GM10266 (cell line): Measurements from ENCODE around the gene KCNIP1.

Experiments
- DNase-seq: peaks from one replicate; pipeline ENCODE4 v3.0.0; 2012; ENCODE audit errors: extremely low spot score
- TF ChIP-seq, protein P1 (sequence below): IDR thresholded peaks from 2 replicates; pipeline ENCODE4 v1.5.1; 2012; ENCODE audit warnings: mild to moderate bottlenecking, low read depth; ENCODE audit not compliant: control insufficient read depth, insufficient read depth; ENCODE audit errors: missing control alignments

KCNIP1 gene

DNA sequence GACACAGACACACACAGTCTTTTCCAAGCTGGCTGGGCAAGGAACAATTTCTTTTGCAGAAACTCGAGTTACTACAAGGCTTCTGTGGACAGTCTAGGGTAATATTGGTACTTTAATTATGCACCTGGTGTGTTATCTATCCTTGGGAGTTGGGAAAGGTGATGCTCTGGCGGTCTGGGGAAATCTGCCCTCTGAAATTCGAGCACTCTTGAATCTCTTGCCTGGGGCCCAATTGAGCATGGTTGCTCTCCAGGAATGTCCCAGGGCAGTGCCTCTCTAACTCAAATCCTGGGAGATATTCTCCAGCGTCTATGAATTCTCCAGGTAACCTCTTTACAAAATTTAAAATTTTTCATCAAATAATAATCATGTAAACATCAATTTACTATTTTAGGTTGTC lies 69.3 kb downstream of the KCNIP1 start:
- DNase-seq = no peak
- TF ChIP-seq, protein P1, sequence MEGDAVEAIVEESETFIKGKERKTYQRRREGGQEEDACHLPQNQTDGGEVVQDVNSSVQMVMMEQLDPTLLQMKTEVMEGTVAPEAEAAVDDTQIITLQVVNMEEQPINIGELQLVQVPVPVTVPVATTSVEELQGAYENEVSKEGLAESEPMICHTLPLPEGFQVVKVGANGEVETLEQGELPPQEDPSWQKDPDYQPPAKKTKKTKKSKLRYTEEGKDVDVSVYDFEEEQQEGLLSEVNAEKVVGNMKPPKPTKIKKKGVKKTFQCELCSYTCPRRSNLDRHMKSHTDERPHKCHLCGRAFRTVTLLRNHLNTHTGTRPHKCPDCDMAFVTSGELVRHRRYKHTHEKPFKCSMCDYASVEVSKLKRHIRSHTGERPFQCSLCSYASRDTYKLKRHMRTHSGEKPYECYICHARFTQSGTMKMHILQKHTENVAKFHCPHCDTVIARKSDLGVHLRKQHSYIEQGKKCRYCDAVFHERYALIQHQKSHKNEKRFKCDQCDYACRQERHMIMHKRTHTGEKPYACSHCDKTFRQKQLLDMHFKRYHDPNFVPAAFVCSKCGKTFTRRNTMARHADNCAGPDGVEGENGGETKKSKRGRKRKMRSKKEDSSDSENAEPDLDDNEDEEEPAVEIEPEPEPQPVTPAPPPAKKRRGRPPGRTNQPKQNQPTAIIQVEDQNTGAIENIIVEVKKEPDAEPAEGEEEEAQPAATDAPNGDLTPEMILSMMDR = no peak

DNA sequence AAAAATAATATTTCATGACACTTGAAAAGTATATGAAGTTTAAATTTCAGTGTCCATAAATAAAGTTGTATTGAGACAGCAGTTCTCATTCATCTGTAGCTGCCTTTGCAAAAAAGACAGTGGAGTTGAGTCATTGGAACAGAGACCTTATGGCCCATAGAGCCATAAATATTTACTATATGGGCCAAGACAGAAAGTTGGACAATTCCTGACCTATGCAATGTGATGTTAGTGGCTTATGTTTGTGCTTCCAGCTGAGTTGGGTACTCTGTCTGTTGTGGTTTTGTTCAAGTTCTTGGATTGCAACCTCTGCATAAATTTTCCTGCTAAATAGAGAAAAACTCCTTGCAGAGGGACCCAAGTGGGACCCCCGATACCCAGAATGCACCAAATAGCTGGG lies 69.8 kb downstream of the KCNIP1 start:
- DNase-seq = no peak
- TF ChIP-seq, protein P1 = no peak

DNA sequence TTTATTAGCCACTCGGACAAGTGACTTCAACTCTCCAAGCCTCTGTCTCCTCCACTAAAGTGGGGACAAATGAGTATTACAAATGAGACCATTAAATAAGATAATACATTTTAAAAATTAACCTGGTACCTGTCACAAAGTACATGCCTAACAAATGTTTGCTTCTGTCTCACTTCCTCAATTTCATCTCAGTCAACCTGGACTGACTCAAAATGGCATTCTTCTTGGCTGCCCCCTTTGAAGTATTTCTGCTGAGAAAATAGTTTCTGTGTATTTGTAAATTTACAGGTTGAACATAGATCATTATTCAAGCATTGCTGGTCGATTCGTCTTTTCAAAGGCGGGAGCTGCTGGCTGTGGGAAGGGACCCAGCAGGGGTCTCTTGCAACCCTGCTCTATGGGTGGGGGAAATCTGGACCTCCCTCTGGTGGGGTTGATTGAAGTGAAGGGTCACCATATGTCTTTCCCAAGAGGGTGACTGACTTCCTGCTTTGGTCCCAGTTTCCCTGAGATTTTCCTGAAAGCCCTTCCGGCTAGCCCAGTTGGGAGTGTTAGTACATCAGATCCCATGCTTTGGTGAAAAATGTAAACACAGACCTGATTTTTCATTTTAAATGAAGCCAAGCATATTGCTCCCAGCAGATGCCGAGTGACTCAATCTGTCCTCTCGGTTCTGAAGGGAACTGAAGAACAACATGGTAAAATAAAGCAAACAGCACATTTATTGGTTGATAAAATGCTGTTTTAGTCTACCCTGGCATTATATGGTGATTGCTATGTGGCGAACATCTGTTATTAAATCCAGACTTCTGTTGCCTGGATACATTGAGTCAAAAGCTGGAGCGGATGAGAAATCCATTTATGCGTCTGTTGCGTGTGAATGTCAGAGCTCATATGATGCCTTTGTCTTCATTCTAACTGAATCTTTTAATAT lies 73.0 kb downstream of the KCNIP1 start:
- no peak for DNase-seq
- TF ChIP-seq, protein P1 = no peak

- TF ChIP-seq, protein P1 = no peak
- no peak for DNase-seq
Observed at GRCh38 chr5:170579601-170580000, 75.8 kb downstream of the KCNIP1 start.

DNA sequence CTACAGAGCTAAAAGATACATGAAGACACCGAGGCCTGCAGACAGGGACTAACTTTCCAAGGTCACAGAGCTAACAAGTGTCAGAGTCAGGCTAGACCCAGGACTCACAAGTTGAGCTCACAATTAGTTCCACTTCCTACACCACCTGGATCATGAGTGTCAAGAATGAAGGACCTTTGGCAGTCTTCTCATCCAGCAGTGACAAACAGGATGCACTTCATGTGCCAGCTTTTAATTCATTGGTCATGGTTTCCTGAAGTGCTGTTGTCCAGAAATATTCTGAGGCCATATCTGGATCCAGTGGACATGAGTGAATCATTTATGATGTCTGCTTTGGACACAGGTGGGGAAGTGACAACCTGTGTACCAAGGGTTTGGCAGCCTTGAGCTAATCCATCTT lies 77.4 kb downstream of the KCNIP1 start:
- TF ChIP-seq, protein P1 = no peak
- no peak for DNase-seq

GRCh38 chr5:170582644-170583330 lies 79.0 kb downstream of the KCNIP1 start:
- TF ChIP-seq, protein P1 = no peak
- DNase-seq = no peak

DNA sequence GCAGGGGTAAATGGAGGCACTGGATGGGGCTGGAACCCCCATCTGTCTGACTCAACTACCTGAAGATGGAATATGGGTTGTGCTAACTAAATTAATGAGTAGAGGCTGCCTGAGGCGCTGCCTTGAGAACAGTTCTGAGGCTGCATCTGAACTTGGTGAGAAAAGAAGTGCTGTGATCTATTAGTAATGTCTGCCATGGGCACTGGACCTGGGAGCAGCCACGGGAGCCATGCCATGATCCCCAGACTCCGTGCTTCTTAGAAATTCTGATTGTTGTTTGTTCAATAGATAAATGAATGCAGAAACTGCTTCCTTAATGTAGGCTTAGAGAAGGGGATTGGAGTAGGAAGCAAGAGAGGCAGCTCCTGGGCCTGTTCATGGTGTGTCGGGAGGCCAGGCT lies 80.2 kb downstream of the KCNIP1 start:
- DNase-seq = no peak
- TF ChIP-seq, protein P1 = no peak
